Hepatic stellate cell (primary cell): ENCODE results near the gene B3GAT1.

Experiments used
- DNase-seq: peaks from one replicate; pipeline ENCODE4 v3.0.0; 2011; ENCODE audit warnings: low spot score

Gene B3GAT1

DNA sequence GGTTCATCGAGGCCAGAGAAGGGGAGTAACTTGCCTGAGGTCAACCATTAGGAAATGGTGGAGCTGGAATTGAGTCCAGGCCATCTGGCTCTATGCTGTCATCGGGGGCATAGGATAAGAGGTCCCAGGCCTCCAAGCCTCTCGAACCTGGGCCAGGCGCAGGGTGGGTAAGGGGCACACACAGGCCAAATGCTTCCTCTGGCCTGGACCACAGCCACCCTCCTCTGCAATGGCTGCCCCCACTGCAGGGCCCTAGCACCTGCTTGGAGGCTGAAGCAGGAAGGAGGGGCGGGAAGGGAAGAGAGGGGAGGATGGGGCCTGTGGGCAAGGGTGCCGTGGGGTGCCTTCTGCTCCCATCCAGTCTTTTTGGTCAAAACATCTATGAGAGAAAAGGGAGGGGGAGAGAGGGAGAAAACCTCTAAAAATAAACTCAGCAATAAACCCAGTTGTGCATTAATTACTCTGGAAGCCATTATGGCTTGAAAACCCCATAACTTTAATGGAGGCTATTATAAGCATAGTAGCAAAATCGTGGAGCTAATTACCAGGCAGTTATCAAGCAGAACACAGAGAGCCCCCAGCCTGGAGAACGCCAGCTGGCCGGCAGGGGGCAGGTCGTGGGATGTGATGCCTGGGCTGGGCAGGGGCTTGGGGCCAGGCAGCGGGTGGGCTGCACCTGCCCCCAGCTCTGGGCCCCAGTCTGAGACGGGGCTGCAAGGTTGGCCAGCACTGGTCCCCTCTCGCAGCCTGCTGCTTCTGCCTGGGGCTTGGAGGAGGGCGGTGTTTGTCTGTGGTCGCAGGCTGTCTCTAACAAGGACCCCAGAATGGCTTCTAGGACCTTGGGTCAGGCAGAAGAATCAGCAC is 21.1 kb downstream of the B3GAT1 start:
- no peak for DNase-seq

DNA sequence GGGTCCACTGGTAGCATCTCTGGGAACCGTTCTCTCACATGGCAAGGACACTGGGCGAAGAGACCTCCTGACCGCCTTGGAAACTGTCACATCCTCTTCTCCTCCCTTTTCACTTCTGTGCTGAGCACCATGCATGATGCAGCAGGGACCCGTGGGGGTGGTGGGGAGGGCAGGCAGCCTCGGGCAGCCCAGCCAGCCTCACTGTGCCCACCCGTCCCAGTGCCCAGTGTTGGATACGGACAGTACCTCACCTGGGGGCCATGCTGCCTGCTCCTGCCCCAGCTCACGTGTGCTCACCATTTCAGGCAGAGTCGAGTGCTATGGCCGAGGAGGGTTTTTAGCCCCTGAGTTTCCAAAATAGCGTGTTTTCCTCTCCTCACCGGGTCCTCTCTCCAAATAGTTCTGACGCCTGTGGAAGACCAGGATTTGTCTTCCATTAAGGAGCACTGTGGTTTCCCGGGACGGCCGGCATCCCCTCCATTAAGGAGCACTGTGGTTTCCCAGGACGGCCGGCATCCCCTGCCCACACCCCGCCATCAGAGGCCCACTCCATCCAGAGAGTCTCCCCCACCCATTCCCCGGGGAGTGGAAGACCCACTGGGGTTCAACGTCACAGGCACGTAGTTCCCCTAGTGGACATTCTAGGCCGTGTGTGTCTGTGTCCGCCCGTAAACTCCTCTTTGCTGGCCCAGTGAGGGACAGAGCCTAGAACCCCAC is 22.4 kb downstream of the B3GAT1 start:
- no peak for DNase-seq

DNA sequence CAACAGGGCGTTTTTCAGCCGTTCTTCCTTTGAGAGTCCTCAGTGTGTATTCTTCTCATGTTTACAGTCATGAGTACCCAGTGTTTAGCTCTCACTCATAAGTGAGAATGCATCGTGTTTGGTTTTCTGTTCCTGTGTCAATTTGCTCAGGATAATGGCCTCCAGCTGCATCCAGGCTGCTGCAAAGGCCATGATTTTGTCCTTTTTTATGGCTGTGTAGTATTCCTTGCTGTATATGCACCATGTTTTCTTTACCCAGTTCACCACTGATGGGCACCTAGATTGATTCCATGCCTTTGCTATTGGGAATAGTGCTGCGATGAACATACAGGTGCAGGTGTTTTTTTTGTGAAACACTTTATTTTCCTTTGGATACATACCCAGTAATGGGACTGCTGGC is 23.5 kb downstream of the B3GAT1 start:
- no peak for DNase-seq

DNA sequence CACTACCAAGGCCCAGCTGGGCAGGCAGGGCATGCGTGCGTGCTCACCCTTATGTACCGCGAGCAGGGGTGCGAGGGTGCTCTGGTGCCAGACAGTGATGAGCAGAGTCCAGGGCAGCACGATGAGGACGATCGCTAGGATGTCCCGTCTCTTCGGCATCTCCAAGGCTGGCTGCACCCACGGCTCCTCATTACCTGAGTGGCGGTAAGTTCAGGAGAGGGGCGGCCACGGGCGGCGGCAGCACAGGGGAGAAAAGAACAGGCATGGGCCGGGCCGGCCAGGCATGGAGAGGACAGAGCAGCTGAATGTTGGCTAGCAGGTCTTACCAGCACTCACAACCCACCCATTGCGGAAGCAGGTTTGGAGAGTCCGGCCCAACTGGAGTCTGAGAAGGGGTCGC is 24.5 kb downstream of the B3GAT1 start:
- DNase-seq = no peak

DNA sequence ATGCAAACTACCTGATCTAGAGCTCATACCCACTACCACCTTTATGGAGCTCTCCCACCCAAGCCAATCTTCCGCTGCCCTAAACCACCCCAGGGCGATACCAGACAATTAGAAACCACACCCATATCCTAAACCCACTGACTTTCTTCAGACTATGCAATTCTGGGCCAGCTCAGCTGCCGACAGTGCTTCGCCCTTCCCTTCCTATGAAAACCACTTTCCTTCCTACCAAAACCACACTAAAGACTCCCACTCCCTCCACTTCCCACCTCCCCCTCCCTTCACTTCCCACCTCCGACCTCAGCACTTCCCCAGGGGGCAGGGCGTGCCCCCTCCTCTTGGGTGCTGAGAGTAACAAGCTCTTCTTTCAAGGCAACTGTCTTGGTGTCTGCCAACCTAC is 25.1 kb downstream of the B3GAT1 start:
- DNase-seq = no peak

DNA sequence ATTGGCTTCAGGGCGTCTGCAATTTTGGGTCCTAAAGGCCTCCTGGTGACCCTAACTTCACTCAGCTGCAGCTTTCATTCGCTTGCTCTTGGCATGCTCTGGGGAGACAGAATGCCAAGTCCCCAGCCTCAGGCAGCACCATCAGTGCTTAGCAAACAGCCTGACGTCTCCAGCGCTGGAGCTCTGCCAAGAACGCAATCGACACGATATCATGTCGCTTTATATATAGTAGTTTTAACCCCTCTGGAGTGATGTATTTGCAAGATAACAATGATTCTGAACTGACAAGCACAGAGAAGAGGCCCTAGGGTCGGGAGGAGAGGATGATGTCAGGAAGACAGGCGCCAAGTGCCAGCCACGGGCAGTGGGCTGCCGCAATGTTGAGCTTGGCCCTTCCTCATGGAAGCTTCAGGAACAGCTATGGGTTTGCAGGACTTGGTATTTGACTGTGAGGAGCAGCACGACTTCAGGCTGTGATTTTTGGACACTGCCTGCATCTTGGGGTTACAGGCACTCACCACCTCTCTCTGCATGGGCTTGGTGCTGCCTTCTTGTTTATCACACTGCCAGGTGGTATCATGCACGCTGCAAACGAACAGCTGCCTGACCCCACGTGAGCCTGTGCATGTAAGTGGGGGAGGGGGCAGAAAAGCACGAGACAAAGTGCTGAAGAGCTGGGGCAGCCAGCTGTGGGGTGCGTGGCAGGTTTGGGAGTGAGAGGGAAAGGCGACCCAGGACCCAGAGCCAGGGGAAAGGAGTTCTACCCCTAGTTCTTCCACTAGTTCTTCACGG is 26.1 kb downstream of the B3GAT1 start:
- DNase-seq = no peak

DNA sequence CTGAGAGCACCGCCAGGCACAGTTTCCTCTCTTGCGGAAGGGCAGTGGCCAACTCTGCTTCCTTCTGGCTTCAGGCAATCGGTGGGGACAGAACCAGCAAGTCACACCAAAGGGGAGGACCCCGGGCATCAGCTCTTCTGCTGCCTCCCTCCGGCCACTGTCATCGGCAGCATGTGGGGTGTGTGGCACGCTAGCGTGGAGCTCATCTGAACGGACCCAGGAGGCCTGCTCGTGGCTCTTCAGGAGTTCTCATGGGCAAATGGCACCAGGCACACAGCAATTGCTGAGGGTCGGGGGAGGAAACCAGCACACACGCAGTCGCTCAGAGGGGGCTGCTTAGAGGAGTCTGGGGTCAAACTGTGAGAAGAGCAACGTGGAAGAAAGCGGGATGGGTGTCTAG is 26.9 kb downstream of the B3GAT1 start:
- no peak for DNase-seq

DNA sequence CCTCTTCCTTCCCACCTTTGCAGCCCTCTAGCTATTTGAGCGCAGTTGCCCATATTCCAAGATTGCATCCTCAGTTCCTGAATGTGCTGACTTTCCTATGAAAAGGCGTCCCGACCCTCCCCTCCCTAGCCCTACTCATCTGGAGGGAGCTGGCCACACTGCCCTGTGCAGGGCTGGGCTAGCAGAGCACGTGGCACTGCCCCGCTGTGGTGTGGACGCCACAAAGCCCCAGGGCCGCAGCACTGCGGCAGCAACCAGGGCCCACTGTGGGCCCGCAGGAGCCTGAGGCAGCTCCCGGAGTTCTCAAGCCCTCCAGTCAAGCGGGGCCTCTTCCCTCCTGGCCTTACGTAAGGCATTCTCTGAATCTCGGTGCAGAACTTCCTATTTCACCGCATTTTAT is 27.6 kb downstream of the B3GAT1 start:
- DNase-seq = no peak

DNA sequence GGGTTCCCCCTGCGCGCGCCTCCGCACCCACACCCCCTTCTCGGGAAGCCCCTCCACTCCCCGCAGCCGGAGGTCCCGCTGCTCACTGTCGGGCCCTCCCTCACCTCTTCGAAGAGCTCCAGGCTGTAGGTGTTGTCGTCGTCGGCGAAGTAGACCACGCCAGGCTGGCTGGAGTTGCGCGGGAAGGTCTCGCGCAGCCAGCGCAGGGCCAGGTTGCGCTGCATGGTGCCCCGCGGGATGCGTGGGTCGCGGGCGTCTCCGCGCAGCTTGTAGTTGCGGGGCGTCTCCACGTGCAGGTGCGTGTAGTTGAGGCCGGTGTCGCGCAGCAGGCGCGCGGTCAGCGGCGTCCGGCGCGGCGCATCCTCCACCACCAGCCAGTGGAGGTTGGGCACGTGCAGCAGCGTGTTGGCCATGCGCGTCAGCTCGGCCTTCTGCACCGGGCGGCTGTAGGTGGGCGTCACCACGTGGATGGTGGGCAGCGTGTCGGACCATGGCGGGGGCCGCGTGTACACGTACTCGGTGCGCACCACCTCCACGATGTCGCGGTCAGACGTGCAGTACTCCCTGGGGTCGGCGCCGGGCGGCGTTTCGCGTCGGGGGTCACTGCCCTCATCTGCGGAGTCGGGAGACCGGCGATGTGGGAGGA is 28.3 kb downstream of the B3GAT1 start:
- DNase-seq = no peak

DNA sequence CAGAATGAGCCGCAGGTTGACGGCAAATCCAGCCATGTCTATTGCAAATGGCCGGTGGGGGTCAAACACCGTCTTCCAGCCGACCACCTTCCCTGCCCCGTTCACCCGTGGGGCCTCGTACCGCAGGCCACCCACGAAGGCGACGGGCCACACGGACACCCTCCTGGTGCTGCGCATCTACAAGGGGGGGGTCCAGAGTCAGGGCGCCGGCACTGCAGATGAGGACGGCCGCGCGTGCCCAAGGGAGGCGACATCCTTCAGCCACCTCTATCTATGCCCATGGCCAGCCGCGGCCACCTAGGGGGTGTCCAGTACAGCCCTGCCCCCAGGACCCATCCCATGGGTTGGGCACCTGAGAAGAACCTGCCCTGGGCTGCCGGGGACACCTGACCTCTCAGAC is 29.2 kb downstream of the B3GAT1 start:
- no peak for DNase-seq

DNA sequence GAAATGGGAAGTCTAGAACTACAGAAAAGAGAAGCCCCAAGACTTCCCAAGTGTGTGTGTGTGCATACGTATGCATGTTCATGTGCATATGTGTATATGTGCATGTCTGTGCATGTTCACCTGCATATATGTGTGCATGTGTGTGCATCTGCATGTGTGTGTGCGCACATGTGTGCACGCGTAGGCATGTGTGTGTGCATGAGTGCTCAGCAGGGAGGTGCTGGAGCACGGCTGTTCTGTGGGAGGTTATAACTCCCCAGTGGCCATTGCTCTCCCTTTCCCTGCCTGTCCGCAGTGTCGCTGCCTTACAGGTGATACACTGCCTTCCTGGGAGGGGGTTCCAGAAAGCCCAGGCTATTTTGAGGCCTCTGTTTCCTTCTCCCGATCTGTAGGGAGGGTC is 29.8 kb downstream of the B3GAT1 start:
- no peak for DNase-seq

DNA sequence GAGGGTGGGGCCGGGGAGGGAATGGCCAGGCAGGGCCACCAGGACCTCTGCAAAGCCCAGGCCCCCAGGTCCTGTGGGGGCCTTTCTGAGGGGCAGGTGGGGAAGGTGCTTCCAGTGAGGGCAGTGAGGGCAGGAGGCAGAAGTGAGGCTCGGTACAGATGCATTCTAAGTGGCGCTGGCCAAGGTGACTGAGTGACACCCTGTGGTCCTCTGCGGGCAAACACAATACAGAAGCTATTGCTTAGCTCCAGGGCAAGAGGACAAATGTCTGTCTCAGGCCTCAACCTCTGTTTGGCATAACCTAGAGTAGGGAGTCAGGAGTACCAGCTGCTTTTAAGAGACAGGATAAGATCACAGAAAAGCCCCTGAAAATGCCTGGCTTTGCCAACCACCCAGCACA is 31.3 kb downstream of the B3GAT1 start:
- DNase-seq = no peak

DNA sequence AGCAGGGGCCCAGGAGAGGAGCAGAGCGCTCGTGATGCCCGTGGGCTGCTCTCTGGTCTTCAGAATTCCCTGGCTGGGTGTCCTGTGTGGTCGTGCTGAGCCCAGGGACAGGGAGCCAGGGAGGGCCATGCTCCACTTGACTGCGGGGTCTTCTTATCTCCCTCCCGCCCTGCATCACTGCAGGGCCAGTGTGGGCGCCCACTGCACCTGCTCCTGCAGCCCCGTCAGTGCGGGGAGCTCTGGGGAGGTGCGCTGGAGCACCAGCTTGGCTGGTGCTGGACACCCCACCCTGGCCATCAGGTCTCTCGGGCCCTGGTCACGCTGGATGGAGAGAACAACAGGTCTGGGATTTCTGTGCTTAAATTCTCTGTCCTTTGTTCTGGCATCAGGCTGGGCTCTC is 31.8 kb downstream of the B3GAT1 start:
- DNase-seq = no peak

DNA sequence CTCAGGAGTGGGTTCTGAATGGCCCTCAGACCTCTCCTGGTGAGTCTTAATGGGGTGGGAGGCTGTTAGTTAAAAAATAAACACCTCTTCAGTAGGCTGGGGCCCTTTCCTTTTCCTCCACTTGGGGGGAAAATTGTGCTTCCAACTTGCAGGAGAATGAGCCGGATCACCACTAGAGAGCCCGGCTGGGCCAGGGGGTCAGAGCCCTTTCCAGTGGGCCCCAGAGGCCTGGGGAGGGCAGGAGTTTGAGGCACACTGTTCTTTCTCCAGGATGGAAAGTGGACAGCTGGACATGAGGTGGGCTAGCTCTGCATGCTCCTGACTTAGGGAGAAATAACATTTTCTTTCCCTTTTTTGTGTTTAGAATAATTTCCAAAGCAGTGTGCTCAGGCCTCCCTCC is 32.8 kb downstream of the B3GAT1 start:
- DNase-seq = no peak

DNA sequence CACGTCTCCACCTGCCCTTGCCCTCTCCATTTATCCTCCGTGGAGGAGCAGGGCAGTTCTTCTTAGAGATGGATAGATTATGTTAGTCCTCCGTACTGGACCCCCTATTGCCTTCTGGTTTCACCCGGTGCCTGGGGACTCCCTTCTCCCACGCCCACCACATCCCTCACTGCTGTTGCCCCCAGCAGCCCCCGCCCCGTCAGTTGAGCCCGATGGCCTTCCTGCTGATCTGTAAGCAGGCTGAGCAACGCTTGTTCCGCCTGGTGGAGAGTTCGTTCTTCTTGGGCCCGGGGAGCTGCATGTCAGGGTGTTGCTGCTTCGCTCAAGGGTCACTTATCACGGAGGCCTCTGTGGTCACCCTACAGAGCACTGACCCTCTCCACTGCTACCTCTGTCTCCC is 34.2 kb downstream of the B3GAT1 start:
- no peak for DNase-seq

DNA sequence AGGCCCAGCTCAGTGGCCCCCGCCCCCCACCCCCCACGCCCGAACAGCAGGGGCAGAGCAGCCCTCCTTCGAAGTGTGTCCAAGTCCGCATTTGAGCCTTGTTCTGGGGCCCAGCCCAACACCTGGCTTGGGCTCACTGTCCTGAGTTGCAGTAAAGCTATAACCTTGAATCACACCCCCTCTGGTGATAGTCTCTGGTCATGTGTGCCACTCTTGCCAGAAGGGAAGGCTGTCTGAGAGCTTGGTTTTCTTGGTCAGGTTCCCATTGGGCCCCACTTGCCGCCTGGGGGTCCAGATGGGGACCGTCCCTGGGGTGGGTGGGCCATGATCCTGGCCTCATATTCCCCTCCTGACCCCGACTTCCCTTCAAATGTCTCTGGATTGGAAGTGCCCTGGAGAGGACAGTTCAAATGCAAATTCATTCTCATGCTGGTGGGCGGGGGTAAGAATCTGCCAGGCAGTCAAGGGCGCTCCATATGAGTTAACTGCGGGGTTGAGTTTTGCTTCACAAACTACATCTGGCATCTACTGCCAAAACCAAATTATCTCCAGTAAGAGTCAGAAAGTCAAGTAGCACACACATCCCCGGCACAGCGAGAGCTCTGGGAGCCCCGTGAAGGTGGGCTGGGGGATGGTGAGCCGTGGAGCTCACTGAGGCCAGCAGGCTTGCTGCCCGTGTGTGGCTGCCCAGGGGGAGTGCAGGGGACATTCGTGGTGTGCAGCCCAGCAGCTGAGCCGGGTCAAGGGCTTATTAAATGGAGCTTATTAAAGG is 35.7 kb downstream of the B3GAT1 start:
- no peak for DNase-seq

DNA sequence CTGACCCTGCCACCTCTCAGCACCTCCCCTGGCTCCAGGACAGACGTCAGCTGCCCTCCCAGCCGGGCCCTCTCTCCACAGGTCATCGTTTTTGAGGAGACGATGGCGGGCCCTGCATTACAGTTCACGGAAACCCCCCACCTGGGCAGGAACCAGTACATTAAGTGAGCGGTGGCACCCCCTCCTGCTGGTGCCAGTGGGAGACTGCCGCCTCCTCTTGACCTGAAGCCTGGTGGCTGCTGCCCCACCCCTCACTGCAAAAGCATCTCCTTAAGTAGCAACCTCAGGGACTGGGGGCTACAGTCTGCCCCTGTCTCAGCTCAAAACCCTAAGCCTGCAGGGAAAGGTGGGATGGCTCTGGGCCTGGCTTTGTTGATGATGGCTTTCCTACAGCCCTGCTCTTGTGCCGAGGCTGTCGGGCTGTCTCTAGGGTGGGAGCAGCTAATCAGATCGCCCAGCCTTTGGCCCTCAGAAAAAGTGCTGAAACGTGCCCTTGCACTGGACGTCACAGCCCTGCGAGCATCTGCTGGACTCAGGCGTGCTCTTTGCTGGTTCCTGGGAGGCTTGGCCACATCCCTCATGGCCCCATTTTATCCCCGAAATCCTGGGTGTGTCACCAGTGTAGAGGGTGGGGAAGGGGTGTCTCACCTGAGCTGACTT is 37.0 kb downstream of the B3GAT1 start:
- DNase-seq = no peak

DNA sequence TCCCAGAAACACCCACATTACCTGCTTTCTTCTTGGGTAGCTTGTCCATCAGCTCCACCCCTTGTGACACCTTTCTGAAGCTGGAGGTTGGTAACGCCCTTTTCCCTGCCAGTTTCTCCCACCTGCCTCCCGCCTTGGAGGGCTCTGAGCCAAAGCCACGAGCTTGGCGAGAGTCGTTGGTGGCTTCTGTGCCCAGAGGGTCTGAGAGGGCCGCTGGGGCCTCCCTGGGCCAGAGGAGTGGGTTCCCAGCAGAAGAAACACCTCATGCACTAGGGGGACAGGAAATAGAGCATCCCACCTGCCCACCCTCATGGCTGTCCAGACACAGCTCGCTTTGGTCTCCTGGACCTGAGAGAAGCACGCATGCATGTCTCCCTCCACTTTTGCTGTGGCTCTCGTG is 37.9 kb downstream of the B3GAT1 start:
- DNase-seq = no peak

DNA sequence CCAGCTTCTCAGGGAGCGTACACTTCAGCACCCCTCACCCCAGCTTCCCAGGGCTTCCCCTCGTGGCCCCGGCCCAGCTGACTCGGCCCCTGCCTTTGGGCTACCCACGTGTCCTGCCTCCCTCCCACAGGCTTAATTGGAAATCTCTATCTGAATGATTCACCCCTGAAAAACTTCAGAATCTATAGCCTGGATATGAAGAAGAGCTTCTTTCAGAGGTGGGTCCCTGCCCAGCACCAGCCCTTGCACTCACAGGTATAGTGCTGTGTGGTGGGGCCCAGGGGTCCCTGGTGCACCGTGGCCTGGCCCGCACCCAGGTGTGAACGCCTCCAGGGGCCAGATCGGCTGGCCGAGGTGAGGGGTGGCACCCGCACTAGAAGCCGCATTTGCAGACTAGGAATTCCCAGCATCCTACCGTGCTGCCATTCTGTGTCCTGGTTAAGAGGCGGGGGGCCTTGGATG is 38.4 kb downstream of the B3GAT1 start:
- DNase-seq = no peak

DNA sequence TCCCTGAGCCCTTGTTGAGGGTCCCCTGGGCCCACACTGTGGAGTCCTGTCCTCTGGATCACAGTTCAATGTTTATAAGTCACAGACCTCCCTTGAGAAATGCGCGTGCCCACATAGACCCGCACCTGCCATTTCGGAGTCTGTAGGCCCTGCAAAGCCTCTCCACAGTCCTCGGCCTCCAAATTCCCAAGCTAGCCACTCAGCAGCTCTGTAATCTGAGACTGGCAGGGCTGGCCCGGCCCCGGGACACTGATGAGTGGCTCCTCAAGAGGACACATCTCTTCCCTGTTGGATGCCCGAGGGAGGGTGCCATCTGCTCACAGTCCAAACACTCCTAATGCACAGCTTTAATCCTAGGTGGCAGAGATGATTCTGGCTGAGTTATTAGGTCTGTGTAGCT is 39.1 kb downstream of the B3GAT1 start:
- no peak for DNase-seq

DNA sequence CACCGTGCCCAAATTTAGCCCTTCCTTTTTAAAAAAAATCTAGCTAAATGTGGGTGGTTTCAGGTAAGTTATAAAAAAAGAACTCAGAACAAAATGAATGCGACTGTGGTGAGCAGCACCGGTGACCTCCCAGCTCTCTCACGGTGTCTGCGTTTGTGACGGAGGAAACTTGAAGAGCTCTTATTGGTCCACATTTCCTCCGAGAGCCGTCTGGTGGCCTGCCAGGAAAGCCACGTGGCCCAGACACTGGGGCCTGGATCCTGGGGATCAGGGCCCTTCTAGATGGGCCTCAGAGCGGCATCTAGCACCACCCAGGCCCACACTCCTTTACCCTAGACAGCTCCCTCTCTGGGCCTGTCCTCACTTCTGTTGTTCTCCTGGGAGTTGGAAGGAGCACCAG is 39.5 kb downstream of the B3GAT1 start:
- DNase-seq = no peak
